22Rv1 (cell line): ENCODE data around the gene MCM5.

Experiments used
- H3K27ac ChIP-seq: fragments of 450-650 bp; 2 replicates; pipeline ENCODE4 v1.5.1; 2017
- ZFX ChIP-seq: fragments of 450-650 bp; IDR thresholded peaks from 2 replicates; pipeline ENCODE4 v1.6.1; 2017; ENCODE audit warnings: antibody characterized with exemption, borderline replicate concordance
- TF ChIP-seq, protein P1 (sequence below): fragments of 450-650 bp; IDR thresholded peaks from 2 replicates; pipeline ENCODE4 v1.5.1; 2017; ENCODE audit warnings: mild to moderate bottlenecking

MCM5 gene

GRCh38 chr22:35409783-35410662, 10.1 kb downstream of the MCM5 start:
- no peak overlapping the region for H3K27ac ChIP-seq
- TF ChIP-seq, protein P1, sequence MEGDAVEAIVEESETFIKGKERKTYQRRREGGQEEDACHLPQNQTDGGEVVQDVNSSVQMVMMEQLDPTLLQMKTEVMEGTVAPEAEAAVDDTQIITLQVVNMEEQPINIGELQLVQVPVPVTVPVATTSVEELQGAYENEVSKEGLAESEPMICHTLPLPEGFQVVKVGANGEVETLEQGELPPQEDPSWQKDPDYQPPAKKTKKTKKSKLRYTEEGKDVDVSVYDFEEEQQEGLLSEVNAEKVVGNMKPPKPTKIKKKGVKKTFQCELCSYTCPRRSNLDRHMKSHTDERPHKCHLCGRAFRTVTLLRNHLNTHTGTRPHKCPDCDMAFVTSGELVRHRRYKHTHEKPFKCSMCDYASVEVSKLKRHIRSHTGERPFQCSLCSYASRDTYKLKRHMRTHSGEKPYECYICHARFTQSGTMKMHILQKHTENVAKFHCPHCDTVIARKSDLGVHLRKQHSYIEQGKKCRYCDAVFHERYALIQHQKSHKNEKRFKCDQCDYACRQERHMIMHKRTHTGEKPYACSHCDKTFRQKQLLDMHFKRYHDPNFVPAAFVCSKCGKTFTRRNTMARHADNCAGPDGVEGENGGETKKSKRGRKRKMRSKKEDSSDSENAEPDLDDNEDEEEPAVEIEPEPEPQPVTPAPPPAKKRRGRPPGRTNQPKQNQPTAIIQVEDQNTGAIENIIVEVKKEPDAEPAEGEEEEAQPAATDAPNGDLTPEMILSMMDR, result no peak
- no peak for TF ChIP-seq ZFX

DNA sequence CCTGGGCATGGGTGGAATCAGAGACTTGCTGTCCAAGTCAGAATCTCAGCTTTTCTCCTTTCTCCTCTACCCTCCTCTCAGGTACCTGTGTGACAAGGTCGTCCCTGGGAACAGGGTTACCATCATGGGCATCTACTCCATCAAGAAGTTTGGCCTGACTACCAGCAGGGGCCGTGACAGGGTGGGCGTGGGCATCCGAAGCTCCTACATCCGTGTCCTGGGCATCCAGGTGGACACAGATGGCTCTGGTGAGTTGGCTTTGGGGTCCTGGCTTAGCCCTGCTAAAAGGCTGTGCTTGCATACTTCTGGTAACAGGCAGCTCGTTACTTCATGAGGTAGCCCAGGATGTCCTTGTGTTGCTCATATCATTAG, 10.7 kb downstream of the MCM5 start:
- TF ChIP-seq, protein P1, result no peak
- no peak for TF ChIP-seq ZFX
- H3K27ac ChIP-seq, result no peak overlapping the region

- no peak overlapping the region for H3K27ac ChIP-seq
- TF ChIP-seq, protein P1, result no peak
- TF ChIP-seq ZFX, result no peak
Measured at GRCh38 chr22:35411102-35411501, 11.2 kb downstream of the MCM5 start.

GRCh38 chr22:35413624-35414023, 13.7 kb downstream of the MCM5 start:
- no peak overlapping the region for H3K27ac ChIP-seq
- TF ChIP-seq ZFX, result no peak
- TF ChIP-seq, protein P1, result no peak

DNA sequence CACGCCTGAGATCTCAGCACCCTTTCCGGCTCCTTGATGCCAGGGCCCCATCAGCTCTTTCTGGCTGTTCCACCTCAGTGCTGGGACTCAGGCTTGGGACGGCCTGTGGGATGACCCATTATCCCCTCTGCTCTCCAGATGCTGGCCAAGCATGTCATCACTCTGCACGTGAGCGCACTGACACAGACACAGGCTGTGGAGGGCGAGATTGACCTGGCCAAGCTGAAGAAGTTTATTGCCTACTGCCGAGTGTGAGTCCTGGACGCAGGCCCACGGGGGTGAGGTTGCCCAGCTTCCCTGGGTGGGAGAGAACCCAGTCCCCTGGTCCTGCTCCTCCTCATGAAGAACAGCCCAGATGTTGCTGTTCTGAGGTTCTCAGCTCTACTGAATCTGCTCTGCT, 17.7 kb downstream of the MCM5 start:
- H3K27ac ChIP-seq, result no peak overlapping the region
- TF ChIP-seq, protein P1, result no peak
- TF ChIP-seq ZFX, result no peak

- H3K27ac ChIP-seq, result no peak overlapping the region
- TF ChIP-seq, protein P1, result no peak
- no peak for TF ChIP-seq ZFX
Measured at GRCh38 chr22:35418088-35418487, 18.1 kb downstream of the MCM5 start.

DNA sequence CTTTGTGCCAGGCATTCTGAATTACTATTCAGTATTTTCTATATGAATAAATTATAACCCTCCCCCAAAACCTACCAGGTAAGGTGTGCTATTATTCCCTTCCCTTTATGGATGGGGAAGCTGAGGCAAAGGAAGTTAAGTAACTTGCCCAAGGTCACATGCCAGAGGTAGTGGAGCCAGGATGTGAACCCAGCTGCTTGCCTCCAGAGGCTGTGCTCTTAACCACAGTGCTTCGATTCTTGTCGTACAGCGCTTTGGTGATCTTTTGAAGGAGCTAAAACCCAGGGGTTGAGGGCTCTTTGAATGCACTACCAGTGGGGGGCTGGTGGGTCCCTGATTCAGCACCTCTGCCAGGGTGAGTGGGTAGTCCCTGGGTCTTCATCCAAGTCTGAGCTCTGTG, 18.8 kb downstream of the MCM5 start:
- H3K27ac ChIP-seq, result no peak overlapping the region
- no peak for TF ChIP-seq ZFX
- TF ChIP-seq, protein P1, result no peak
